COLO668 (cell line): ENCODE data around the gene SPAG6.

Experiments
- DNase-seq: peaks from one replicate; lab custom pipeline; 2025; ENCODE audit not compliant: unreplicated experiment; lab: John Stamatoyannopoulos, UW

SPAG6 gene

GRCh38 chr10:22321924-22322640, 23.2 kb upstream of the SPAG6 start:
- peak; percentile 43 for DNase-seq

DNA sequence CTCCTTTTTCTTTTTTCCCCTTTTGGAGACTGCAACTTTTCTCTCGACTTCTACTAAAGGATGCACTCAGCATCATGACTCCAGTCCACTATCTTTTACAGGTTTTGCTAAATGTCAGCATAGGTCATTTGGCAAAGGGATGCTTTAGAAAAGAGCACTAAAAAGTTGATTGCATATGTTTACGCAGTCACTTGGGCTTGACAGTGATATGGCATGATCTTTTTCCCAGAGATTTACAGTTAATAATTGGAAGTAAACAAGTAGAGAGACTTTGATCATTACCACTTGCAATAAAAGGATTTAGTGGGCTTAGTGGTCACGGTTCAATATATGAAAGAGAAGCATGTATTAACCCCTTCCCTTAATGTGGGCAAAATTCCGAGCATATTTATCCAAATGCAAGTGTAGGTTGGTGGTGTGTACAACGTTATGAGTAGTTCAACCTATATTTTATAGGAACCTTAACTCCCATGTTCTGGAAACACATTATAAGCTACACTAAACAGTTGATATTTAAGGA, 22.6 kb upstream of the SPAG6 start:
- no peak for DNase-seq

GRCh38 chr10:22323538-22324305, 21.6 kb upstream of the SPAG6 start:
- no peak for DNase-seq

DNA sequence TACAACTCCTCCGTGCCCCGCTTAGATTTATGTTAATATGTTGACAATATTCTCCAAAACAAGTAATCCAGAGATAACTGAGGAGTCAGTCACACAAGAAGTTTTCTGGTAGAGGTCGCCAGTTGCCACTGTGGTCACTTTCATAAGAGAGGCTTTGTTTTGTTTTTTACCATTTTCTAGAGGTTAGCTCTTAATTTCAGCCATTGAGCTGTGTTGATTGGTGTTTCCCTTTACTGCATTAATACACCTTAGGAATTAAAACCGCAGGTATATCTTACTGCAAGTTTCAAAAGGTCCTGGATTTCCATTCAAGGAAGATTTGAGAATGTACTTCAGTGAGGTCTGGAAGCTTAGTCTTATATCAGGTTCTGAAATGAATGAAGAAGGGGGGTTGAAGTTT, 20.9 kb upstream of the SPAG6 start:
- DNase-seq, result no peak

DNA sequence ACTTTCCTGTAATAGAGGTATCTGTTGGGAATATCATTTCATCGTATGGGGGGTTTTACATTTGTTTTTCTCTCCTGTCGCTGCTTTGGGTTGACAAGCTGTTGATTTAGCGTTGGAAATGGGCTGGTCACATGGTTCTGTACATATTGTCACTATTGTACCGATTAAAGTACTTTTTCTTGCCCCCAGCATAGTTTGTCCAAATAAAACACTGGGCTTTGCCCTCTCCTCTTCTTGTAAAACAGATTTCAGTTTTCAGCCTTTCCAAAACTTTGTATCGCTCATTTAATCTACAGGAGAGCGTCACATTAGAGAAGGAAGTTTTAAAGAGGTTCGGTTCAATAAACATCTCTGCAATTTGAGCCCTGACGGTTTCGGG, 20.4 kb upstream of the SPAG6 start:
- DNase-seq, result no peak

DNA sequence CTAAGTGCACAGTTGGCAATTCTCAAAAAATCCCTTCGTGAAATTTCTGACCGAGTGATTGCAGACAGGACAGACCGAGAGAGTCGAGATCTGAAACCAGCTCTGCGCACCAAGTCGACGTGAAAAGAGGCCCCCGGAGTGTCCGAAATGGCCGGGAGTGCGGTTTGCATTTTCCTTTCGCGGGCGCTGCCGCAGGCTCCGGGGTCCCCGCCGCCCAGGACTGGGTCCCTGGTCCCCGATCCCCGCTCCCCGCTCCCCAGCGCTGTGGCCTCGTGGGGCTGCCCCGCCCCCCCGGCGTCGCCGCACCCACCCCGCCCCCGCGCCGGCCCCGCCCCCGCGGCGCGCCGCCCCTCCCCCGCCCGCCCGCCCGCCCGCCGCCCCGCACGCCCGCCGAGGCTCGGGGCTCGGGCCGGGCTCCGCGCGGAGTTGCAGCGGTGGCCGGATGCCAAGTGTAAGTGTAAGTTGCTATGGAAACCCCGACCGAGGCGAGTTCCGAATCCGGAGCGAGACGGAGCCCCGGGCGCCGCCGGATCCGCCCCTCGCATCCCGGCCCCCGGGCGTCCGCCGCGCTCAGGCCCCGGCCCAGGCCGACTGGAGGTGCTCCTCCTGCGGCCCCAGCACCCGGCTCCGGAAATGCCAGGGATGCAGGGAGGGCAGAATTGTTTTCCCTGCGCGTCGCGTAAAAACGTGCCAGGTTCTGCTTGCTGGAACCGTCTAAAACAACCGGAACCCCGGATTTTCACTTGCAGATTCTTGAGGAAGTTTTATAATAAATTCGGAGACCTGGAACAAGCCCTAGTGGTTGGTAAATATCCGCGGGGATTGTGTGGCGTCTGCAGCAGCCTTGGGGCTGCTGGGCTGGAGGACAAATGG, 19.8 kb upstream of the SPAG6 start:
- DNase-seq, result peak; percentile 78

- no peak for DNase-seq
Measured at GRCh38 chr10:22326145-22326702, 19.1 kb upstream of the SPAG6 start.

DNA sequence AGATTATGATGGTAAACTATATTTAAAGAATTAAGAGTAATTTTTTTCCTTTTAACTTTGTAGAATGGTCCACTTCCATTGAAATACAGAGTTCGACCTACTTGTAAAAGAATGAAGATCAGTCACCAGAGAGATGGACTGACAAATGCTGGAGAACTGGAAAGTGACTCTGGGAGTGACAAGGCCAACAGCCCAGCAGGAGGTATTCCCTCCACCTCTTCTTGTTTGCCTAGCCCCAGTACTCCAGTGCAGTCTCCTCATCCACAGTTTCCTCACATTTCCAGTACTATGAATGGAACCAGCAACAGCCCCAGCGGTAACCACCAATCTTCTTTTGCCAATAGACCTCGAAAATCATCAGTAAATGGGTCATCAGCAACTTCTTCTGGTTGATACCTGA, 16.1 kb upstream of the SPAG6 start:
- no peak for DNase-seq

- no peak for DNase-seq
Measured at GRCh38 chr10:22332116-22332692, 13.1 kb upstream of the SPAG6 start.

- DNase-seq, result no peak
Measured at GRCh38 chr10:22333167-22333974, 11.9 kb upstream of the SPAG6 start.

DNA sequence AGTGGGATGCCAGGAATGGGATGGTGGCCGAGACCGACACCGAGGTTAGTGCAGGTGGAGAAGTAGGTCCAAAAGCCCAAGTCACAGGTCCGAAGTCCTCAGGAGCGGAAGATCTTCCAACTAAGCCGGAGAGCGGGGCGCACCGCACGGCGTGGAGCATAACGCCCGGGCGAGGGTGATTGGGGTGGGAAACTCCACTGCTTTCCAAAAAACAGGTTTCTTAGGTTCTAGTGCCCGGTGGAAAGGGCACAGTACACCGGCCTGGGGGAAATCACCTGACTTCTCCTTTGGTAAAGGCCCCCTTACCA, 11.4 kb upstream of the SPAG6 start:
- DNase-seq, result no peak

DNA sequence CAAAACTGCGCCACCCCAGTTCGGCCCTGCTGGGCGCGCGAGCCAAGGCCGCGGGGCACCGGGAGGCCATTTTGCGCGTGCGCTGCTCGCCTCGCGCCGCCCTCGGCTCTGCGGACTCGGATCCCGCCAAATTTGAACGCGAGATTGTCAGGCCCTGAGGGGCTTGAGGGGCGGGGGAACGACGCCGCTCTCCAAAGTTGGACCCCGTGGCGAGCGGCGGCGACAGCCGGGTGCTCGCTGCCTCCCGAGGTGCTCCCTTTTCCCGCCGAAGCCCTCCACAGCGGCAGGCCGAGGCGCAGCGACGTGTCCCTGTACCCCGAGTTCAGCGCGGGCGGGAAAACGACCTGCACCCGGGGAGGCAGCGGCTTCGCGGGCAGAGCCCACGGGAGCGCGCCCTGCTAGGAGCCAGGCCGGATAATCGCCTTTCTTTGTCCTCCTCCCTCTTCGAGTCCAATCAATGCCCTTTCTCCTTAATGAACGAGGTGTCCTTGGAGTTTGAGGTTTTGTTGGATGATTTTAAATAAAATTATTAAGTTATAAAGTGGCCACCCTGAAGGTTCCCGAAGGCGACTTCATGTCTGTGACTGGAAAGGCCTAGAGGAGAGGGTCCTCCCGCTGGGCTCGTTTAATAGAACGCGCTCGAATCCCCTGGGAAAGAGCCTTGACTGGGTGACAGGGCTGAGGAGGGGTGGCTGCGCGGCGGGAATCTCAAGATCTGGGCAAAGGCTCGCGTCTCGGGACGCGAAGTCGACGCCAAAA, 10.7 kb upstream of the SPAG6 start:
- DNase-seq, result no peak

- no peak for DNase-seq
Measured at GRCh38 chr10:22335173-22335933, 9.9 kb upstream of the SPAG6 start.

- no peak for DNase-seq
Measured at GRCh38 chr10:22338185-22338900, 7.0 kb upstream of the SPAG6 start.

- no peak for DNase-seq
Measured at GRCh38 chr10:22338931-22339330, 6.4 kb upstream of the SPAG6 start.

DNA sequence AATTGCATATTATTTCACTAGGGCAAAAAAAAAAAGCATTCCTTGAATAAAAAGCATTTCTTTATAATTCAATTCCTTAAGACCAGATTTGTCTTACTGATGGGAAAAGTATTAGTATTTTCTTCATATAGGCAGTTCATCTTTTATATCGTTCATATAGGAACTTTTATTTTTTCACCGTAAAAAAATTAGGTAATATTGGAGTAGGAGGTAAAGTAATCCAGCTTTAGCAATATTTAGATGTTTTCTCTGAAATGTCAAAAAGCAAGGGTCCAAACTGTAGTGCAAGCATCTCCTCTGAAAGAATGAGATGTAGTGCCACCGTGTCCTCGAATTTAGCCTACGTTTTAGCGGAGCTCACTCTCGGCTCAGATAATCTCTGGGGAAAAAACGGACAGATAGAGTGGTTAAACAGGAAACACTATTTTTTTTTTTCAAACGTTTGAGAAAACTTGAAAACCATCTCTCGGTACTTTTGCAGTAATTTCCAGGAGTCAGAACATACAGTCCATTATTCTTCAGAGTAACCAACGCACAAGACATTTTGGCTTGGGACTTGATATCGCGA, 5.5 kb upstream of the SPAG6 start:
- no peak for DNase-seq

GRCh38 chr10:22340329-22341189, 4.7 kb upstream of the SPAG6 start:
- peak; percentile 76 for DNase-seq
